HG02571 (cell line): ENCODE results near the gene RALGPS2.
"Not testable (repeated sequence)": the region's sequence is repeated elsewhere in the genome, so short reads cannot be mapped to it uniquely, and the experiment has no call there.

Experiments
- ATAC-seq: cut with Tn5 transposase; IDR thresholded peaks from one replicate; pipeline ENCODE4 v1.9.1; 2021; ENCODE audit warnings: mild to moderate bottlenecking, moderate library complexity; ENCODE audit not compliant: unreplicated experiment

The RALGPS2 gene

DNA sequence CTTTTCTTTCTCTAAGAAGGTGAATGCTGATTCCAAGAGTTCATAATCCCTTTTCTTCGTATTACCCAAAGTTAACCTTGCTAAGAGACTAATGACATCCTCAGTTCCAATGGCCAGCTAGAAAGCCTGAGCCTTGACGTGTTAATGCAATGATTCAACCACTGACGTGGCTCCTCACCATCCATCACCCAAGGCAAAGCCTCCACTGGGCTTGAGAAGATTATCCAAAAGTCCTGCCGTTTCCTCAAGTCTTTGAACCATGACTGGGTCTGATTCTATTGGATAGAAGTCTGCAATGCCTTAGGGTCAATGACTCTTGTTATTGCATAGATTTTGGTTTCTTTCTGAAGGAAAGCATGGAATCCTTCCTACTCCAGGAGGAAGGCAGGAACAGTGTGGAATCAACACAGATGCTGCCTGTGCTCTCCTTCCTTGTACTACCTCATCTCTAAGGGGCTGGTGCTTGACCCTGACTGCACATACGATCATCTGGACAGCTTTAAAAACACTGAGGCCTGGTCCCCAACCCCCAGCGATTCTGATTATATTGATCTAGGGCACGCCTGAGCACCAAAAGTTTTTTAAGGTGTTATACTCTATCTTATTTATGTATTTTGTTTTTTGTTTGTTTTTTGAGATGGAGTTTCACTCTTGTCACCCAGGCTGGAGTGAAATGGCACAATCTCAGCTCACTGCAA, 215.2 kb downstream of the RALGPS2 start:
- no peak for ATAC-seq

DNA sequence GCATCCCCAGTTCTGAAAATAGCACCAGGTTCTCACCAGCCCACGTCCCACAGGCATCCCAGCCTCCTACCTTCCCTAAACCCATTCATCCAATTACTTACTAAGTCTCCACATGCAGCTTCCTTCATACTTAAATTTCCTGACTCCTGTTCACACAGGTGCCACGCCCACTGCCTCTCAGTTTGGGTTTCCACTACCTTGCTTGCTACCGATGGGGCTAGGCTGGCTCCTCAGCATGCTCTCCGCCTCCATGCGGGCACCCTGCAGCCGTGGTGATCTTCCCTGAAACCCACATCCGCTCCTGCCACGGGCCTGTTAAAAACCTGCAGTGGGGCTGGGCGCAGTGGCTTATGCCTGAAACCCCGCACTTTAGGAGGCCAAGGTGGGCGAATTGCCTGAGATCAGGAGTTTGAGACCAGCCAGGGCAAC, 216.2 kb downstream of the RALGPS2 start:
- no peak for ATAC-seq

DNA sequence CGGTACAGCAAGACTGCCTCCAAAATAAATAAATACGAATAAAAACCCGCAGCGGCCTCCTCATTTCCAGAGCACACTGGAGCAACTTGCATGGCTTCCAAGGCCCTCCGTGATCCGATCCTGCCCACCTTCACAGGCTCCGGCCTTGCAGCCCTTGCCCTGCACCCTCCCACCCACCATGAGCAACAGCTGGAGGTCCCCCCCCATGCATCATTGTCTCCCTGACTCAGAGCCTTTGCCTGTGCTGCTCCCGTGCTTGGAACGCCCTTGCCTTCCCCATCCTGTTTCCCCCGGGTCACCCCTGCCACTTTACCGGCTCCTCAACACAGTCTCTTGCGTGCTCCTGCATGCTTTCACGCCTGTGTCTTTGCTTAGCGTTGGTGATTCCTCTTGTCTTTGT, 216.8 kb downstream of the RALGPS2 start:
- no peak for ATAC-seq

DNA sequence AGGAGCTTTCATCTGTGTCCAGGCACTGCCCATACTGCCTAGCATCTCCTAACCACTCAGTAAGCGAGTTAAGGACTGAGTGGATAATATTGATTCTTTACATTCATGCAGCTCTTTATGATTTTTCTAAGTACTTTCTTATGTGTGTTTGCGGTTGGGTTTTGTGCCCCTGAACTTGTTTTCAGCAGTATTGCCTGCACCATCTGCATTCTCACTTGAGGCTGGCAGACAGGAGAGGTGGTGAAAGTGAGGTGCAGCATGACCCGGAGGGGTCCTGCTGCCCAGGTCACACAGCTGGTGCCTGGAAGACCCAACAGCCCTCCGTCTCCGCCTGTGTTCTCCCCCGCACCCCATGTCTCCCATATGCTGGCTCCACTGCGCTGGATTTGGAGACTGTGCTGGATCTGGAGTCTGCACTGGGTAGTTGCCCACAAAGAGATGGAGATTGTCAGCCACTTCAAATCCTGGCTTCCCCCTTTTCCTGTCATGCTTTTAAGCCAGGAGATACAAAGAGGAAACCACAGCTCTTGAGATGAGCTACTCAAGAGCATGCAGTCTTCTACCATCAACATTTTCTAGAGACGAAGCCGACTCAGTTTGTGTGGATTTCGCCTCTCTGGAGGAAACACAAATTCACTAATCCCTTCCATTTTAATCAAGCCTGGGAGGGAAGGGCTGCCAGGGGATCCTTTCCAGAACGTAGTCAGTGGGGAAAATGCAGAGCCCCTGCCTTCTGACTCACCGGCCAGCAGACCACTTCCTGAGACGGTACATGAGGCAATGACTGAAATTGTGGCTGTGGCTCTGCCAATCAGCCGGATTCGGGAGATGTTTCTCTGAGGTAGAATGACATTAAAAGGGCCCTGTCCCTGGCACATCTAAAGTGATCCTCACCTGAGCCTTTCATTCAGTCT, 217.5 kb downstream of the RALGPS2 start:
- no peak for ATAC-seq

DNA sequence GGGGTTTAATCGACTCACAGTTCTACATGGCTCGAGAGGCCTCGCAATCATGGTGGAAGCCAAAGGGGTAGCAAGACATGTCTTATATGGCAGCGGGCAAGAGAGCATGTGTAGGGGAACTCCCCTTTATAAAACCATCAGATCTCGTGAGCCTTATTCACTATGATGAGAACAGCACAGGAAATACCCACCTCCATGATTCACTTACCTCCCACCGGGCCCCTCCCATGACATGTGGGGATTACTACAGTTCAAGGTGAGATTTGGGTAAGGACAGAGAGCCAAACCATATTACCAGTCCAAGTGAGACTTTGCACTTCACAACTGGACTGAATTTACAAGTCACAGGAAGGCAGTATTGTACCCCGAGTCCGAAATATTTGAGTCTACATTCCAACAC, 219.7 kb downstream of the RALGPS2 start:
- ATAC-seq, result no peak

DNA sequence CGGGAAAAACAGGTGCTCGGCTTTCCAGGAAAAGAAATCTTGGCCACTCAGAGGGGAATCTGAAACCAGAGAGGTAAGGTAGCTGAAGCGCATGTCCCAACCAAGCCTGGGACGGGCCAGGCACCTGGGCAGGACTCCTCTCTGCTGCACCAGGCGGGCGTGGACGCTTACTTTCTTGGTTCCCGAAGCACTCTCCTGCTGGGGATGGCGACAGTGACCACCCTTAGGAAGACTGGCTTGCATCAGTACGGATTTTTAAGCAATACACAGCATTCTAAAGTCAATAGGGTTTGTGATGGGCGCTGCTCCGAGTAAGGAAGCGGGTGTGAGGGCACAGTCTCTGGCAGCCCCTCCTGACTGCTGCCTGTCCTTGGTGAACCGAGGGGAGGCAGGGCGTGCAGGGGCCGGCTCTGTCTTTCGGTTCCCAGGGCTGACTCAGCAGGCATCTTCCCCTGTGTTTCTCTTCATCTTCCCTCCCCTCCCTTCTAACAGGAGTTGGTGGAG, 220.8 kb downstream of the RALGPS2 start:
- no peak for ATAC-seq

DNA sequence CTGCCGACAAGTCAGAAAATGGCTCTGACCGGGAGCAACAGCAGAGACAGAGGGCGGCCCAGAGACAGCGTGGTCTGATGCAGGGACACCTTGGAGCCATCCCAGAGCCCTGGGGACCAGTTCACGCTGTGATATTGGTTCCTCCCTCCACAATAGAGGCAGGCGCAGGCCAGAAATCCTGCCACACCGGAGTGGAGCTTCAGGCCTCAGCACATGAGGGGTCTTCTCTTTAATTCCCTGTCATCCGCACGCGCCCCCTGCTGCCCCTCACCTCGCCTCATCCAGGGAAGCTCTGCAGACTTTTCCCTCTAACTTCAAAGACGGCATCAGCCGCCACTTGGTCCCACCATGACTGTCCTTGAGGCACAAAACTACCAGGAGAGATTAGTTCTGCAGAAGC, 221.4 kb downstream of the RALGPS2 start:
- no peak for ATAC-seq

DNA sequence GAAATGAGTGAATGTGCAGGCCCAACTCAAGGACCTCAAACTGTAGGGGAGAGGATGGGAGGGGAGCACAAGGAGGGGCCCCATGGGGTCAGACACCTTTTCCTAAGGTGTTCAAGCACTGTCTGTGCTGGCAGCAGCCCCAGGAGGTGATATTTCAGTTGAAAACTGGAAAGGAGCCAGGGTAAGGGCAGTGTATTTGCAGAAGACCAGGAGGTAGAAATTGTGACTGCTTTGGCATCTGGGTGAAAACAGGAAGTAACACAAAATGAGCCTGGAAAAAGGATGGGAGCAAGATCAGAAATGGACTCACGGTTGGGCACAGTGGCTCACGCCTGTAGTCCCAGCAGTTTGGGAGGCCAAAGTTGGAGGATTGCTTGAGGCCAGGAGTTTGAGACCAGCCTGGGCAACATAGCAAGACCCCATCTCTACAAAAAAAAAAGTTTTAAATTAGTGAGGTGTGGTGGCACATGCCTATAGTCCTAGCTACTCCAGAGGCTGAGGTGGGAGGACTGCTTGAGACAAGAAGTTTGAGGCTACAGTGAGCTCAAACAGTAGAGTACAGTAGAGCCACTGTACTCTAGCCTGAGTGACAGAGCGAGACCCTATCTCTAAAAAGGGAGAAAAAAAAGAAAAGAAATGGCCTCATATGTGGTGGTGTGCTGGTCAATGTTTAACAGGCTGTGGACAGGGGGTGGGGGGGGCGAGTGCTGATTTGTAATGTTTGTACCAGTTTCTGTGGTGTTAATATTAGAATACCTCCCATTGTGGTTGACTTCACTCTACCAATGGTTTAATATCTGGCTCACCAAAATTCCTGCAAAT, 222.0 kb downstream of the RALGPS2 start:
- no peak for ATAC-seq

DNA sequence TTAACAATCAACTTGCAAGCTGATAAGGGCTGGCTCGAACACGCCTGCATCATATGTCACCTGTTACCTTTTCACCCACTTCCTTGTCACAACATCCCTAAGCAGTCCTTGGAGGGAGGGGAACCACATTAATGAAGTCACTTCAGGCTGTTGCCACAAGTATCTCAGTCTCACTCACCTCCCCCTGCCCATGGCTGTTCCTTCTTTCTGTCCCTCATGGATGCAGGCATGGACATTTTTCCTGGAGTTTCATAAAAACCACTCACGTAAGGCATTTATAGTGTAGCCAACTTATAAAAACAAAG, 222.6 kb downstream of the RALGPS2 start:
- no peak for ATAC-seq

DNA sequence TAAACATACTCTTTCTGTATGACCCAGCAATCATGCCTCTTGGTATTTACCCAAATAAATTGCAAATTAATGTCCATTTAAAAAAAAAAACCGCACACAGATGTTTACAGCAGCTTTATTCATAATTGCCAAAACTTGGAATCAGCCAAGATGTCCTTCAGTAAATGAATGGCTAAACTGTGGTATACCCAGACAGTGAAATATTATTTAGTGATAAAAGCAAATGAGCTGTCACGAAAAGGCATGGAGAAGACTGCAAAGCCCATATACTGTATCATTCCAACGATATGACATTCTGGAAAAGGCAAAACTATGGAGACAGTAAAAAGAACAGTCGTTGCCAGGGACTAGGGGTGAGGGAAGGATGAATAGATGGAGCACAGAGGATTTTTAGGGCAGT, 223.6 kb downstream of the RALGPS2 start:
- ATAC-seq, result no peak

DNA sequence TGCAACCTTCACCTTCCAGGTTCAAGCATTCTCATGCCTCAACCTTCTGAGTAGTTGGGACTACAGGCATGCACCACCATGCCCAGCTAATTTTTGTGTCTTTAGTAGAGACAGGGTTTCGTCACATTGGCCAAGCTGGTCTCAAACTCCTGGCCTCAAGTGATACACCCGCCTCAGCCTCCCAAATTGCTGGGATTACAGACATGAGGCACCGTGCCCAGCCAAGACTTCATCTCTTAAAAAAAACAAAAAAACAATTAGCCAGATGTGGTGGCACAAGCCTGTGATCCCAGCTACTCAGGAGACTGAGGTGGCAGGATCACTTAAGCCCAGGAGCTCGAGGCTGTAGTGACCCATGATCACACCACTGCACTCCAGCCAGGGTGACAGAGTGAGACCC, 224.8 kb downstream of the RALGPS2 start:
- ATAC-seq, result not testable (repeated sequence)

DNA sequence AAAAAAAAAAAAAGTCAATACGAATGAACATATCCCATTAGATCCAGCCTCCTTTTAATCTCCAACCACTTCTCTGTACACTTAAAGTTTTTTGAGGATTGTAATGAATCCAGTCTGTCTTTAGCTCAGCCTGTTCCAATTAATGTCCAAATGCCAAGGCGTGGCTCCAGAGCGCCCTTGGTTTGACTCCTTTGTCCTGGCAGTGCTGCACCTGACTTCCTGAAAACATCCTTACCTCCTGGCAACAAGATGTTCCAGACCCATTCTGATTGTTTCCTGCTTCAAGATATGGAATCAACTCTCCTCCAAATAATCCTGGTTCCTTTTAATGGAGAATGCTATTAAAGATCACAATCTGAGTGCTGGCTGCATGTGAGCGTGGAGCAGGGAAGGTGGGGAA, 226.6 kb downstream of the RALGPS2 start:
- no peak for ATAC-seq

DNA sequence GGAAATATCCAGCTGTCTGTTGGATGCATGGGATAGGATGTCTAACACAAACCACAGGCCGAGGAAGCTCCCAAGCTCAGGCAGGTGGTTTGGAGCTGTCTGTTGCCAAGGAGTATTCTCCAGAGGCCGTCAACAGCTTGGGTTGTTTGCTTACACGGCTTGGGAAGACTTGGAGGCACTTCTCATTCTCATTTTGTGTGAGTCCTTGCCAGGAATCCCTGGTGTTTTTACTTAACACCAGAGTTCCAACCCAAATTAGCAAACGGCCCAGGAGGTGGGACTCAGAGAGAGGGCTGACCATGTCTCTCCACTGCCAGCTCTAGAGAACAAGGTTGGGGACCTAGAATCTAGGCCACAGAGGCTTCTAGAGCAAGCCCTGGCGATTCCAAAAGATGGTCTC, 228.0 kb downstream of the RALGPS2 start:
- ATAC-seq, result no peak

DNA sequence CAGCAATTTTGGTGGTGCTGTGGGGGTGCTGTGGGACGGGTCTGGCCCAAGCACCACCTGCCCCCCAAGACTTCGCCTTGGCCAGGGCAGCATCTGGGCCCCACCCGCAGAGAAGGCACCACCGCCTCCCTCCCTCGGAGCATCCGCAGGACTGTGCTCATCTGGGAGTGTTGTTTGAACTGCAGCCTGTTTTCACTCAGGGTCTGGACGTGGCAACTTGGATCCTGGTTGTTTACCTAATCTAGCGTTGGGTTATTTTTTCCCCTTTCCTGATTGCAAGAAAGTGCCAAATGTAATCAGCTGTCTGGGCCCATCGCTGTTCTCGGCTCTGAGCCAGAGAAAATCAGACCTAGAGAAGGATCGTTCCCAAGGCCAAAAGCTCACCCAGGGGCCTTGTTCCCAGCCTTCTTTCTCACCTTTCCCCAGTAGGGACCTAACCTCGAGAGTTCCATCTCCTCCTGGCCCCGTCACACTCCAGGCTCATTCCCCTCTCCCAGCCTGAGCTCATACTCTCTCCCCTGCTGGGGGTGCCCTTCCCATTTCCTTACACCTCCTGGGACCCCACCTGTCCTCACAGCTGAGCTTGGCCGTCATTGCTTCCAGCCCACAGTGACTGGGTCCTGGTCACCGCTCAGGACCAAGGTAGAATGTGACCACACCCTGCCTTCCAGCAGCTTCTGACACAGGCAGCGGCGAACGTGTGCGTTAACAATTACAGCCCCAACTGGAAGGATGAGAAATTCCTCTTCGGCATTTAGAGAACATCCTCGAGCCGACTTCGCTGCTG, 228.7 kb downstream of the RALGPS2 start:
- no peak for ATAC-seq

DNA sequence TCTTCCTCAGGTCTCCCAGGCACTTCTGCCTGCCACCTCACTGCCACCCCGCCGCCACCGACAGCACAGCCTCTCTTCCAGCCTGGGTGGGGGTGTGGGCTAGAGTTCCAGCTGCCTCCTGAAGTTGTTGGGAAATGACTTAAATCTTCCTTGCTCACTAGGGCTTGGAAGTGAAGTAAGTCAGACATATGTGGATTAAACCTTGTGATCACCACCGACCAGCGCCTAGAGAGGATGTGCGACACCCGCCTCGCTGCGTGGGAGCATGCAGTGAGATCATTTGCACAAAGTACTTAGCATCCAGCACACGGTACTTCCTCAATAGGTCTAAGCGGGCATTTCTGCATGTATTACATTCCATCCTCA, 229.3 kb downstream of the RALGPS2 start:
- no peak for ATAC-seq

DNA sequence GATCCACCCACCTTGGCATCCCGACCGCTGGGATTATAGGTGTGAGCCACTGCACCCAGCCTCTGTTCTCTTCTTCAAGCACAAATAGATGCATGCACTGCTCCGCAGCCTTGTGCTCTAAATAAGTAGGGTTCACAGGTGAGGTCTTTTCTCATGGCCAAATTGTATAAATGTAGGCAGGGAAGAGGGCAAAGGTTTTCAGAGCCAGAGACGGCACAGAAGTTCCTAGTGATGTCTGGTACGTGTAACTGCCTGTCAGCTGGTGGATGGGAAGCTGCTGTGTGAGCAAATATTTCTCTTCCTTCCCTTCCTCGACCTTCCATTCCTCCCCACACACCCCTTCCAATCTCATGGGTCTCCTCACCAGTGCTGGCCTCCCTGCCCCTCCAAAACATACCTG, 229.9 kb downstream of the RALGPS2 start:
- ATAC-seq, result no peak

DNA sequence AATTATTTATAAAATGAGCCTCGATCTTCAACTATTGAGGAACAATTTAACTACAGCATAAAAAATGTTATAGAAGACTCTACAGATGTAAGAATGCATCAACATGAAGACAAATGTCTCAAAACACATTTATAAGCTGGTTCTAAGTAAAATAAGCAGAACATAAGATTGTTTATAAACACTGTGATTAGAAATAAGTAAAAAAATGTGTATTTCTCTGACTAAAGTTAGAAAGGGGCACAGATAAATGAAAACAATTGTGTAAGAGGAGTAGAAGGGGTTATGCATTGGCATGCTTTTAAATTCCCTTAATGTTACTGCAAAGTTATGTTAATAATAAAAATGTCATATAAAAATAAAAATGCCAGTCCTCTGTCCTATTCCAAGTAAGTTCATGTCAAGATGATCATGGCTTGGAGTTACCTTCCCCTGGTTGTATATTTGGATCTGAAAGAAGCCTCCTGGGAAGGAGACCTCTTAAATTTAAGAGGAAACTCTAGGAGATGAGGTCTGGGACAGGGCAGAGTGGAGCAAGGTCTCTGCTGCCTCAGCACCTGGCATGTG, 230.4 kb downstream of the RALGPS2 start:
- ATAC-seq, result no peak

DNA sequence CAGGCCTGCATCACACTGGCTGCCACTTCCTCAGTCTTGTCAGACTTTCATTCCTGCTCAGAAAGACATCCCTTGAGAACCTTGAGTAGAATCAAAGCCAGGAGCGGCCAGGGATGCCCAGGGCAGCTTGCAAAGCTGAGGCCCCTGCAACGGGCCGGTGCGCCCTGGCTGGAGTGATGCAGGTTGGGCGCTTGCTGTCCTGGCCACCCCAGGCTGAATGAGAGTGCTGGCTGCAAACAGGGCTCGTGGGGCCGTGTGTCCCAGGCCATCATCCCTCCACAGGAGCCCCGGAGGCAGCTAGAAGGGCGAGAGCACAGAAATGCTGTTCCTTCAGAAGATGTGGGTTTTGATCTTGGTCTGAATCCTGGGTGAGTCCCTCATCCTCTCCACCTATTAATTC, 233.4 kb downstream of the RALGPS2 start:
- ATAC-seq, result no peak

DNA sequence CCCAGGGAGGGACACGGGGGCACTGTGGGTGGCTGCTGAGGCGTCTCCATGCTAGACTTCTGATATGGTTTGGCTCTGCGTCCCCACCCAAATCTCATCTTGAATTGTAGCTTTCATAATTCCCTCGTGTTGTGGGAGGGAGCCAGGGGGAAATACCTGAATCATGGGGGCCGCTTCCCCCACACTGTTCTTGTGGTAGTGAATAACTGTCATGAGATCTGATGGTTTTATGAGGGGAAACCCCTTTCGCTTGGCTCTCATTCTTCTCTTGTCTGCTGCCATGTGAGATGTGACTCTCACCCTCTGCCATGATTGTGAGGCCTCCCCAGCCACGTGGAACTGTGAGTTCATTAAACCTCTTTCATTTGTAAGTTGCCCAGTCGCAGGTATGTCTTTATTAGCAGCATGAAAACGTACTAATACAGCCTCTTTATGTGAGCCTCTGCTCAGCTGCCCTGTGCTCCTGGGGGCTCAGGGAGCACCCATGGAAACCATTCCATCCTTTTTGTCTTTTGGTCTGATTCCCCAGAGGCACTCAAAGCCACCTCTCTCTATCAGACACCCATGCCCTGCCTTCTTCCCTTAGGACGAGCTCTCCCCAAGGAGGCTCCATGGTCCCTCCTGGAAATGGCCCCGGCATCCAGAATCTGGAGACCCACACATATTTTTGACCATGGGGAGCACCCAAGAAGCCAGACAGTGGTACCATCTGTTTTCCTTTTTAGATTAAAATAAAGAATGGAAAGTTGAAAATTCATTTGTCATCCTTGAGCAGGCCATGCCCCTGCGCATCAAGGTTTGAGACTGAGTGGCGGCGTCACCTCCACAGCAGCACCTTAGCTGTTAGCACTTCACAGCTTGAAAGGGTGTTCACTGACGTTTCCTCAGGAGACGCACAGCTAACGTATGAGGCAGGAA, 234.8 kb downstream of the RALGPS2 start:
- ATAC-seq, result no peak
